CD4-positive, alpha-beta T cell treated with Interleukin-6 at 100 ng/mL for 8 hours (primary cell): ENCODE measurements around the gene GFPT1.
A peak's percentile ranks its signal among the peaks of the same experiment; 100 is the strongest.
"Not testable (repeated sequence)": the region's sequence is repeated elsewhere in the genome, so short reads cannot be mapped to it uniquely, and the experiment has no call there.

Experiments
- DNase-seq: peaks from one replicate; pipeline ENCODE4 v3.0.0-alpha.2; 2020; ENCODE audit warnings: mixed read lengths, low spot score

Gene GFPT1

GRCh38 chr2:69383176-69383812, 3.7 kb downstream of the GFPT1 start:
- no peak for DNase-seq

GRCh38 chr2:69382547-69382946, 4.5 kb downstream of the GFPT1 start:
- no peak for DNase-seq

- DNase-seq = no peak
These were observed 5.7 kb downstream of the GFPT1 start for GRCh38 chr2:69381337-69381737.

- no peak for DNase-seq
These were observed 6.7 kb downstream of the GFPT1 start for GRCh38 chr2:69380072-69380917.

GRCh38 chr2:69376403-69376802, 10.6 kb downstream of the GFPT1 start:
- DNase-seq = no peak

GRCh38 chr2:69375494-69376353, 11.3 kb downstream of the GFPT1 start:
- peak; percentile 9 for DNase-seq

GRCh38 chr2:69372767-69373166, 14.3 kb downstream of the GFPT1 start:
- no peak for DNase-seq

- DNase-seq = no peak
These were observed 17.2 kb downstream of the GFPT1 start for GRCh38 chr2:69369802-69370201.

- DNase-seq = no peak
These were observed 18.4 kb downstream of the GFPT1 start for GRCh38 chr2:69368588-69368987.

- no peak for DNase-seq
These were observed 27.7 kb downstream of the GFPT1 start for GRCh38 chr2:69359371-69359770.

GRCh38 chr2:69358914-69359313, 28.1 kb downstream of the GFPT1 start:
- no peak for DNase-seq

- DNase-seq = no peak
These were observed 30.6 kb downstream of the GFPT1 start for GRCh38 chr2:69356471-69356870.

- not testable (repeated sequence) for DNase-seq
These were observed 32.1 kb downstream of the GFPT1 start for GRCh38 chr2:69354976-69355375.

GRCh38 chr2:69353360-69353759, 33.7 kb downstream of the GFPT1 start:
- DNase-seq = no peak

GRCh38 chr2:69348781-69349180, 38.2 kb downstream of the GFPT1 start:
- DNase-seq = no peak

- no peak for DNase-seq
These were observed 41.6 kb downstream of the GFPT1 start for GRCh38 chr2:69345434-69345833.

GRCh38 chr2:69344305-69344704, 42.7 kb downstream of the GFPT1 start:
- DNase-seq = no peak

- no peak for DNase-seq
These were observed 46.8 kb downstream of the GFPT1 start for GRCh38 chr2:69340101-69340775.

GRCh38 chr2:69335311-69335710, 51.7 kb downstream of the GFPT1 start:
- DNase-seq = no peak

GRCh38 chr2:69333352-69333751, 53.7 kb downstream of the GFPT1 start:
- DNase-seq = no peak

- no peak for DNase-seq
These were observed 56.2 kb downstream of the GFPT1 start for GRCh38 chr2:69330781-69331180.

GRCh38 chr2:69322631-69323030, 64.4 kb downstream of the GFPT1 start:
- DNase-seq = no peak
